GM19023 (cell line): ENCODE measurements around the gene CHMP6.
"Not testable (repeated sequence)": the region's sequence is repeated elsewhere in the genome, so short reads cannot be mapped to it uniquely, and the experiment has no call there.

Experiments
- ATAC-seq: cut with Tn5 transposase; IDR thresholded peaks from one replicate; pipeline ENCODE4 v1.9.1; 2021; ENCODE audit warnings: mild to moderate bottlenecking, moderate library complexity; ENCODE audit not compliant: unreplicated experiment

The CHMP6 gene

GRCh38 chr17:81028506-81028858 is 36.8 kb downstream of the CHMP6 start:
- ATAC-seq, result no peak

- ATAC-seq, result no peak
Observed at GRCh38 chr17:81029859-81030258, 38.2 kb downstream of the CHMP6 start.

GRCh38 chr17:81030312-81030711 is 38.7 kb downstream of the CHMP6 start:
- ATAC-seq, result not testable (repeated sequence)

GRCh38 chr17:81030741-81031565 is 39.3 kb downstream of the CHMP6 start:
- ATAC-seq, result no peak

GRCh38 chr17:81031566-81032550 is 40.2 kb downstream of the CHMP6 start:
- no peak for ATAC-seq

- no peak for ATAC-seq
Observed at GRCh38 chr17:81032641-81033480, 41.2 kb downstream of the CHMP6 start.

- no peak for ATAC-seq
Observed at GRCh38 chr17:81033535-81034167, 42.0 kb downstream of the CHMP6 start.

GRCh38 chr17:81034168-81034777 is 42.6 kb downstream of the CHMP6 start:
- no peak for ATAC-seq

- ATAC-seq, result peak; percentile 65
Observed at GRCh38 chr17:81034779-81035520, 43.3 kb downstream of the CHMP6 start, which contains the start of gene BAIAP2. Gene BAIAP2, plus strand, starts transcription at chr17:81035151. Its CDS starts 104 bp downstream, at chr17:81035255.

GRCh38 chr17:81035521-81036196 is 44.0 kb downstream of the CHMP6 start:
- peak; percentile 4 for ATAC-seq

GRCh38 chr17:81036197-81036941 is 44.7 kb downstream of the CHMP6 start:
- no peak for ATAC-seq

- ATAC-seq, result no peak
Observed at GRCh38 chr17:81037026-81037797, 45.6 kb downstream of the CHMP6 start.

- ATAC-seq, result no peak
Observed at GRCh38 chr17:81037798-81038733, 46.4 kb downstream of the CHMP6 start.

- ATAC-seq, result no peak
Observed at GRCh38 chr17:81039096-81039495, 47.5 kb downstream of the CHMP6 start.

GRCh38 chr17:81039854-81040758 is 48.5 kb downstream of the CHMP6 start:
- no peak for ATAC-seq
